ENCODE results near the gene DNAH9.

- no peak for TF ChIP-seq ZNF274 (IDR thresholded peaks at IDR 0.05; ENCODE audit: low read depth, low read length)
- TF ChIP-seq SUZ12 (IDR thresholded peaks at IDR 0.05; ENCODE audit: extremely low read depth, insufficient read depth, insufficient read length), result no peak
Measured at GRCh38 chr17:11628374-11628773, 30.1 kb downstream of the DNAH9 start.
